CD4-positive, CD25-positive, alpha-beta regulatory T cell (primary cell): ENCODE data around the gene ZNF670. TPM values are rescaled to one million over a fixed set of nuclear protein-coding genes. Genes with fewer than 3 reads are reported as not detected.

ENCODE experiments used
- ATAC-seq, 2 donors: fragments of 150-1000 bp; cut with Tn5 transposase; one replicate each; pipeline ENCODE4 v1.10.0; 2021; ENCODE audit warnings: low read depth in 2 of 2, moderate number of reproducible peaks in 2 of 2, moderate library complexity in 1 of 2
- DNase-seq, 3 donors: peaks; one replicate each; pipeline versions ENCODE4 v3.0.0 to v3.0.0-alpha.2; 2012 to 2022; ENCODE audit warnings: mixed read lengths in 1 of 3
- H3K27ac ChIP-seq: one replicate; pipeline ENCODE4 v1.7.0; 2013; ENCODE audit warnings: mild to moderate bottlenecking, low read length; ENCODE audit not compliant: insufficient read depth, poor library complexity, severe bottlenecking
- H3K27me3 ChIP-seq: one replicate; pipeline ENCODE4 v1.7.0; 2013; ENCODE audit warnings: low read length; ENCODE audit not compliant: control insufficient read depth, insufficient read depth
- H3K36me3 ChIP-seq: one replicate; pipeline ENCODE4 v1.7.0; 2013; ENCODE audit warnings: mild to moderate bottlenecking, low read length, moderate library complexity; ENCODE audit not compliant: control insufficient read depth, insufficient read depth
- H3K4me1 ChIP-seq: 2 replicates; pipeline ENCODE4 v1.7.0; 2013; ENCODE audit warnings: mild to moderate bottlenecking, low read length; ENCODE audit not compliant: insufficient read depth, control insufficient read depth, poor library complexity, severe bottlenecking
- H3K4me3 ChIP-seq: one replicate; pipeline ENCODE4 v1.7.0; 2013; ENCODE audit warnings: low read depth, mild to moderate bottlenecking, low read length, moderate library complexity
- H3K9me3 ChIP-seq, 2 experiments: 1 replicate in 1 of 2; 2 replicates in 1 of 2; pipeline ENCODE4 v1.7.0; 2013; ENCODE audit warnings: low read length in 2 of 2, mild to moderate bottlenecking in 1 of 2, moderate library complexity in 1 of 2; ENCODE audit not compliant: control insufficient read depth in 2 of 2
- H3K27ac Mint-ChIP-seq, 3 donors: one replicate each; pipeline ENCODE4 v1.8.0; 2020 to 2022; ENCODE audit warnings: mild to moderate bottlenecking in 3 of 3, mixed read lengths in 3 of 3, moderate library complexity in 2 of 3
- H3K27me3 Mint-ChIP-seq: one replicate; pipeline ENCODE4 v1.8.0; 2022; ENCODE audit warnings: mild to moderate bottlenecking, mixed read lengths
- H3K36me3 Mint-ChIP-seq: one replicate; pipeline ENCODE4 v1.8.0; 2020; ENCODE audit warnings: mixed read lengths
- H3K4me1 Mint-ChIP-seq, 4 donors: one replicate each; pipeline ENCODE4 v1.8.0; 2020 to 2022; ENCODE audit warnings: mixed read lengths in 4 of 4, mild to moderate bottlenecking in 1 of 4
- H3K4me3 Mint-ChIP-seq, 4 donors: one replicate each; pipeline ENCODE4 v1.8.0; 2020 to 2022; ENCODE audit warnings: mild to moderate bottlenecking in 4 of 4, mixed read lengths in 4 of 4, moderate library complexity in 3 of 4
- H3K9me3 Mint-ChIP-seq, 7 donors: one replicate each; pipeline ENCODE4 v1.8.0; 2020 to 2022; ENCODE audit warnings: mixed read lengths in 7 of 7, mild to moderate bottlenecking in 3 of 7, moderate library complexity in 2 of 7
- polyA plus RNA-seq, 4 donors: library from polyadenylated mRNA; unstranded; fragments of 300-500 nt; fragmentation: Illumina TruSeq; gene quantifications; one replicate each; pipeline ENCODE4 v1.2.3, GENCODE V29; 2021
- total RNA-seq: library from RNA; stranded (reverse); gene quantifications from one replicate; pipeline ENCODE4 v1.2.3, GENCODE V29; 2022

Gene ZNF670
- total and polyA plus RNA-seq, 5 donors from 2014 or later = 0.37 to 1.4 (median 0.74) TPM

DNA sequence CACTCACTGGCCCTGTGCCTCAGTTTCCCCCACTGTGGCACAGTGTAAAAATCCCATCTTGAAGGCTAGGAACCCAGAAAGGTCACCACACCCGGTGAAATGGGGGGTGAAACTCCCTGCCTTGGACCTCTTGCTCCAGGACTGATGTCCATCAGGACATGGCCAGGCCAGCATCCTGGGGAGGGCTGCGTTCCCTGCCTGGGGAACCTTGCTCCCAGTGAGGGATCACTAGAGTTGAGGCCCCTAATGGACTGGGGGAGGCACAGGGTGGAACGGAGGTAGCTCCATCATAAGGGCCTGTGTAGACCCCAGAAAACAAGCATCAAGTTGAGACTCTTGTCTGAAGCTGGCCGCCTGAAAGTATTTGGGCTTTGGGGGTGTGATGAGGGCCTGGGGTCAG is 10.4 kb upstream of the ZNF670 start:
- no peaks in the 10 kb centered on the region for H3K4me1 Mint-ChIP-seq

DNA sequence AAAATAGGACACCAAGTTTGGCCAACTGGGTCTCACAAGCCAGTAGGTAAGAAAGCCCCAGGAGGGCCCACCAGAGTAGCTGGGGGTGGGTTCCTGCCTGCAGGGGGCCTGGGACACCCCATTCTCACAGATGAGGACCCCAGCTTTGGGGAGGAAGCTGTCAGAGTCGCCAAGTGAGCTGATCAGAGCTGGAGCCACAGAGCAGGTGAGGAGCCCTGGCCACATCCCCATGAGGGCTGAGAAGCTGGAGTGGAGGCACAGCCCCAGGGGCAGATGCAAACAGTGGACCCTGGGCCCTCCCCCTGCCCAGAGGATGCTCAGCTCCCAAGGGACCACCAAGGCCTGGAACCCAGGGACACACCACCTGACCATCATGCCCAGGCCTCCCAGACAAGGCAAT is 8.6 kb upstream of the ZNF670 start:
- Mint-ChIP-seq H3K4me1 (no peaks in the 10 kb centered on the region), H3K4me3 (no peak overlapping the region), H3K27ac (no peak overlapping the region), H3K36me3 (no peaks in the 10 kb centered on the region), H3K9me3 (peaks cover 0 to 2% (median 1%) of the 10 kb centered on the region in 7 donors), H3K27me3 (peaks cover 11% of the 10 kb centered on the region)
- DNase-seq = no peak
- ATAC-seq = no peak
- no peak overlapping the region for H3K4me3 ChIP-seq
- H3K27ac ChIP-seq = no peak overlapping the region
- H3K27me3 ChIP-seq = no peaks in the 10 kb centered on the region
- no peaks in the 10 kb centered on the region for H3K4me1 ChIP-seq
- H3K9me3 ChIP-seq = no peaks in the 10 kb centered on the region
- H3K36me3 ChIP-seq = no peaks in the 10 kb centered on the region

More for the DNA sequence above, 10.4 kb upstream of the ZNF670 start:
- no peak for DNase-seq
- Mint-ChIP-seq H3K27ac (no peak overlapping the region), H3K9me3 (peaks cover 0 to 6% (median 1%) of the 10 kb centered on the region in 7 donors), H3K4me3 (no peak overlapping the region), H3K27me3 (peaks cover 4% of the 10 kb centered on the region), H3K36me3 (no peaks in the 10 kb centered on the region)
- Histone ChIP-seq H3K36me3 (no peaks in the 10 kb centered on the region), H3K4me1 (no peaks in the 10 kb centered on the region), H3K4me3 (no peak overlapping the region), H3K27me3 (no peaks in the 10 kb centered on the region), H3K9me3 (peaks cover 2 to 3% of the 10 kb centered on the region in 2 experiments), H3K27ac (no peak overlapping the region)
- no peak for ATAC-seq

- no peaks in the 10 kb centered on the region for H3K36me3 Mint-ChIP-seq
- ATAC-seq (no peak), DNase-seq (no peak)
- no peak overlapping the region for H3K4me3 Mint-ChIP-seq
- H3K27me3 Mint-ChIP-seq = peaks cover 17% of the 10 kb centered on the region
- H3K27ac Mint-ChIP-seq = no peak overlapping the region
- Histone ChIP-seq H3K36me3 (no peaks in the 10 kb centered on the region), H3K4me1 (no peaks in the 10 kb centered on the region), H3K4me3 (no peak overlapping the region), H3K27ac (no peak overlapping the region), H3K27me3 (no peaks in the 10 kb centered on the region), H3K9me3 (no peaks in the 10 kb centered on the region)
- H3K4me1 Mint-ChIP-seq = no peaks in the 10 kb centered on the region
- peaks cover 0 to 2% (median 1%) of the 10 kb centered on the region in 7 donors for H3K9me3 Mint-ChIP-seq
These were observed 6.7 kb upstream of the ZNF670 start for GRCh38 chr1:247085310-247085709.

GRCh38 chr1:247084771-247085170 is 6.2 kb upstream of the ZNF670 start:
- Mint-ChIP-seq H3K9me3 (peaks cover 0 to 2% (median 1%) of the 10 kb centered on the region in 7 donors), H3K4me3 (no peak overlapping the region), H3K27me3 (peaks cover 18% of the 10 kb centered on the region), H3K4me1 (peaks cover 0 to 2% (median 0%) of the 10 kb centered on the region in 4 donors), H3K36me3 (no peaks in the 10 kb centered on the region), H3K27ac (no peak overlapping the region)
- DNase-seq (no peak), ATAC-seq (no peak)
- Histone ChIP-seq H3K4me3 (no peak overlapping the region), H3K36me3 (no peaks in the 10 kb centered on the region), H3K27me3 (no peaks in the 10 kb centered on the region), H3K9me3 (no peaks in the 10 kb centered on the region), H3K27ac (no peak overlapping the region), H3K4me1 (peaks cover under 1% of the 10 kb centered on the region)

DNA sequence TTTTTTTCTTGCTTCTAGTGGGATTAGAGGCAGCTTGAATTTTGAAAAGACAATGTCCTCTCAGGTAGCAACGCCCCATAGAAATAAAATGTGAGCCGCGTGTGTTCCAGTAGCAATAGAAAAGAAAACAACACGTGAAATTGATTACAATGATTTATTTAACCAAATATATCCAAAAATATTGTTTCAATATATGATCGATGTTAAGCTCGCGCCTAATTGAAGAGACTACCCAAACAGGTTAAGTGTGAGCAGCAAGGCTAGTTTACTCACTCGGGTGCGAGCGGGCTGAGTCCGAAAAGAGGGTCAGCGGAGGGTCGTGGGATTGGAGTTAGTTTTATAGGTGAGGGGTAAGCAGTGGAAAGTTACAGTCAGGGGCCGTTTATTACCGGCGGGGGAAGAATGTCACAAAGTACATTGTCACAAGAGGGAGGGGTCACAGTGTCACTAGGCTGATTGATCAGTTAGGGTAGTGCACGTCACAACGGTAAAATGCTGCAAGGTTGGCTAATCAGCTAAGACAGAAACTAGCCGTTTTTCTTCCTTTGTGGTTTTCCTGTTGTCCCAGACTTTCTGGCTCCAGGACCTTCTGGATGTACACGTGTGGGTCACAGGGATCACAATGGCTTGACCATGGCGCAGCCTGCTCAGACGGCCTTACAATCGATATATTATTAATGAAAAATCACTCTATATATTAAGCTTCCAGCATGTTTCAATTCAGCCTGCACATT is 697 bp upstream of the ZNF670 start:
- DNase-seq = peak in 1 of 3 donors; percentile 32
- peak overlapping the region; percentile 90 to 93 (median 92) for H3K4me3 Mint-ChIP-seq
- Histone ChIP-seq H3K4me1 (peaks cover 24% of the 10 kb centered on the region), H3K4me3 (peak overlapping the region; percentile 89), H3K9me3 (no peaks in the 10 kb centered on the region), H3K36me3 (no peaks in the 10 kb centered on the region), H3K27me3 (no peaks in the 10 kb centered on the region), H3K27ac (no peak overlapping the region)
- H3K27me3 Mint-ChIP-seq = peaks cover 14% of the 10 kb centered on the region
- peaks cover 11 to 35% (median 22%) of the 10 kb centered on the region in 4 donors for H3K4me1 Mint-ChIP-seq
- no peak for ATAC-seq
- H3K36me3 Mint-ChIP-seq = peaks cover 8% of the 10 kb centered on the region
- H3K9me3 Mint-ChIP-seq = peaks cover 0 to 8% (median 1%) of the 10 kb centered on the region in 7 donors
- peak overlapping the region in 2 of 3 donors; percentile 24 to 89 for H3K27ac Mint-ChIP-seq

GRCh38 chr1:247077876-247078257 is 744 bp downstream of the ZNF670 start:
- Mint-ChIP-seq H3K4me3 (peak overlapping the region; percentile 90 to 93 (median 92)), H3K27me3 (peaks cover 7% of the 10 kb centered on the region), H3K9me3 (peaks cover 0 to 13% (median 5%) of the 10 kb centered on the region in 7 donors), H3K36me3 (peaks cover 12% of the 10 kb centered on the region), H3K4me1 (peaks cover 11 to 39% (median 25%) of the 10 kb centered on the region in 4 donors), H3K27ac (peak overlapping the region; percentile 81 to 89 (median 89))
- Histone ChIP-seq H3K36me3 (no peaks in the 10 kb centered on the region), H3K27me3 (no peaks in the 10 kb centered on the region), H3K27ac (peak overlapping the region; percentile 41), H3K4me3 (peak overlapping the region; percentile 89), H3K9me3 (peaks cover 0 to 4% of the 10 kb centered on the region in 2 experiments), H3K4me1 (peaks cover 24% of the 10 kb centered on the region)
- DNase-seq (peak in 2 of 3 donors; percentile 4 to 19), ATAC-seq (peak in 1 of 2 donors; percentile 14)

DNA sequence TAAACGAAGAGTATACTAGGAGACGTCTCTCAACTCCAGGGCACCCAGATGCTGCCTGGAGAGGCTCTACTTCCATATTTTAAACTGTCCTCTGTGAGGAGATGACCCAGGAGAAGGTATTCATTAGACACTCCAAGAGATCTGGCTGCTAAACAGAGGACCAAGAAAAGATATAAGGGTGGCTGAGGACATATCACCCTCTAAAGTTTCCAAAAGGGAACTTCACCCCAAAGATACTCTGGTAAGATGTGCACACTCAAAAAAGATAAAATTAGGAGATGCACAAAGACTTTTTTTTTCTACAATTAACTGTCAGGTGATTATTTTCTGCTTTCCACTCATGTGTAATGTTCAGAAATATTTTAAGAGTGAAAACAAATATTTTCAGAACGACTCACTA is 1.4 kb downstream of the ZNF670 start:
- Mint-ChIP-seq H3K4me3 (peak overlapping the region; percentile 90 to 93 (median 92)), H3K36me3 (peaks cover 12% of the 10 kb centered on the region), H3K4me1 (peaks cover 11 to 39% (median 26%) of the 10 kb centered on the region in 4 donors), H3K9me3 (peaks cover 0 to 13% (median 5%) of the 10 kb centered on the region in 7 donors), H3K27me3 (peaks cover 7% of the 10 kb centered on the region), H3K27ac (peak overlapping the region in 2 of 3 donors; percentile 89)
- DNase-seq = no peak
- H3K4me1 ChIP-seq = peaks cover 24% of the 10 kb centered on the region
- peaks cover 0 to 4% of the 10 kb centered on the region in 2 experiments for H3K9me3 ChIP-seq
- H3K36me3 ChIP-seq = no peaks in the 10 kb centered on the region
- no peak overlapping the region for H3K27ac ChIP-seq
- no peak for ATAC-seq
- no peaks in the 10 kb centered on the region for H3K27me3 ChIP-seq
- peak overlapping the region; percentile 89 for H3K4me3 ChIP-seq
